HepG2 (cell line): ENCODE measurements around the gene PRKCZ. TPM values are rescaled to one million over a fixed set of nuclear protein-coding genes. Genes with fewer than 3 reads are reported as not detected.
A peak's percentile ranks its signal among the peaks of the same experiment; 100 is the strongest.

Experiments
- ATAC-seq: fragments of 200-7000 bp; cut with Tn5 transposase; 3 replicates; pipeline ENCODE4 v1.9.1; 2020; ENCODE audit warnings: mild to moderate bottlenecking, moderate library complexity
- BruUV-seq: library from RNA; stranded (reverse); fragments of 400-500 nt; replicated peaks from 2 replicates; lab custom pipeline; 2021; lab: Mats Ljungman, UMichigan
- CTCF ChIA-PET: fragments of 300-600 bp; formaldehyde crosslinking; extraction: SDS; loops from one replicate; lab custom pipeline; 2021; ENCODE audit warnings: low total read pairs, inconsistent platforms, low intra/inter-chr PET ratio; lab: Yijun Ruan, JAX
- POLR2A ChIA-PET: fragments of 350-600 bp; sonication (Branson Sonifier 250); formaldehyde crosslinking; loops from one replicate; lab custom pipeline; 2020; ENCODE audit warnings: antibody characterized with exemption, inconsistent platforms; lab: Yijun Ruan, JAX
- DNase-seq: peaks from one replicate; pipeline ENCODE4 v3.0.0-alpha.2; 2015; ENCODE audit warnings: low spot score
- FAIRE-seq: peaks from 3 replicates; lab custom pipeline; 2011; peaks lifted over from hg19 to GRCh38; lab: Jason Lieb, UNC
- H2AFZ ChIP-seq: one replicate; pipeline ENCODE4 v1.6.1; 2011; ENCODE audit warnings: low read length, inconsistent platforms
- H3K27ac ChIP-seq: fragments of 300-600 bp; 3 replicates; pipeline ENCODE4 v1.8.0; 2011; ENCODE audit warnings: mixed run types, mild to moderate bottlenecking, mixed read lengths, low read length, inconsistent platforms; ENCODE audit not compliant: insufficient read depth; ENCODE audit errors: extremely low read length
- H3K27me3 ChIP-seq, 2 experiments: fragments of 200-600 bp in 1 of 2; 2 replicates in 1 of 2; 3 replicates in 1 of 2; pipeline versions ENCODE4 v1.6.0 to v1.8.0; 2011; ENCODE audit warnings: low read length in 2 of 2, mild to moderate bottlenecking in 2 of 2, moderate library complexity in 2 of 2, inconsistent platforms in 1 of 2; ENCODE audit not compliant: insufficient read depth in 2 of 2, control insufficient read depth in 1 of 2
- H3K36me3 ChIP-seq, 2 experiments: fragments of 200-600 bp in 1 of 2; replicated peaks in 1 of 2; 2 replicates in 1 of 2; 3 replicates in 1 of 2; pipeline versions ENCODE4 v1.5.1 to v1.8.0; 2011; ENCODE audit warnings: low read length in 2 of 2, inconsistent platforms in 1 of 2; ENCODE audit not compliant: insufficient read depth in 2 of 2, control insufficient read depth in 1 of 2
- H3K4me1 ChIP-seq: 2 replicates; pipeline ENCODE4 v1.5.1; 2012; ENCODE audit warnings: low read length, inconsistent platforms; ENCODE audit not compliant: insufficient read depth
- H3K4me2 ChIP-seq: 2 replicates; pipeline ENCODE4 v1.6.0; 2011; ENCODE audit warnings: low read depth, low read length, inconsistent platforms
- H3K4me3 ChIP-seq, 3 experiments: fragments of 200-600 bp in 1 of 3; sonication (generic), shearing (Covaris generic) in 1 of 3; replicated peaks in 1 of 3; 2 replicates each; pipeline ENCODE4 v1.5.1; 2011 to 2016; ENCODE audit warnings: low read length in 3 of 3, inconsistent platforms in 2 of 3, low read depth in 2 of 3, mild to moderate bottlenecking in 2 of 3, control low read depth in 1 of 3, mixed read lengths in 1 of 3; ENCODE audit not compliant: insufficient read depth in 1 of 3
- H3K79me2 ChIP-seq: one replicate; pipeline ENCODE4 v1.6.1; 2011; ENCODE audit warnings: low read length, inconsistent platforms; ENCODE audit not compliant: insufficient read depth
- H3K9ac ChIP-seq: 2 replicates; pipeline ENCODE4 v1.6.0; 2011; ENCODE audit warnings: mild to moderate bottlenecking, low read depth, low read length, inconsistent platforms; ENCODE audit not compliant: insufficient read depth
- H3K9me3 ChIP-seq: 2 replicates; pipeline ENCODE4 v1.5.1; 2012; ENCODE audit warnings: mild to moderate bottlenecking, low read length
- H4K20me1 ChIP-seq: 2 replicates; pipeline ENCODE4 v1.6.0; 2011; ENCODE audit warnings: inconsistent platforms, mild to moderate bottlenecking, low read length, moderate library complexity; ENCODE audit not compliant: insufficient read depth
- BHLHE40 ChIP-seq: IDR thresholded peaks from 2 replicates; pipeline ENCODE4 v1.6.1; 2011; ENCODE audit warnings: low read length, improper control_type of control experiment
- FOSL2 ChIP-seq: sonication (generic); formaldehyde crosslinking; IDR thresholded peaks from 2 replicates; pipeline ENCODE4 v1.4.0; 2020; ENCODE audit warnings: missing genetic modification reagents
- HDAC1 ChIP-seq: sonication (generic); formaldehyde crosslinking; IDR thresholded peaks from 2 replicates; pipeline ENCODE4 v1.5.1; 2020; ENCODE audit warnings: mild to moderate bottlenecking, missing genetic modification reagents
- RNF2 ChIP-seq: fragments of 450-650 bp; conservative IDR thresholded peaks from 2 replicates; pipeline ENCODE4 v1.6.1; 2016; ENCODE audit warnings: low read depth
- TCF7 ChIP-seq: sonication (generic); IDR thresholded peaks from 2 replicates; pipeline ENCODE4 v1.6.1; 2016; ENCODE audit warnings: antibody characterized with exemption, low read depth
- TCF7L2 ChIP-seq: IDR thresholded peaks from 2 replicates; pipeline ENCODE4 v1.6.1; 2011; ENCODE audit warnings: mild to moderate bottlenecking, low read depth, low read length, moderate library complexity
- ZBTB40 ChIP-seq, 2 experiments: fragments of 450-650 bp in 1 of 2; sonication (generic) in 1 of 2; formaldehyde crosslinking in 1 of 2; IDR thresholded peaks; 2 replicates each; pipeline versions ENCODE4 v1.6.1 to v1.8.0; 2016 to 2022; ENCODE audit warnings: antibody characterized with exemption in 1 of 2, mild to moderate bottlenecking in 1 of 2, missing genetic modification reagents in 1 of 2
- WGBS: methylation state at CpG from one replicate; pipeline ENCODE4 v1.1.6; 2017; ENCODE audit warnings: low lambda C conversion rate; 5-methylcytosine and 5-hydroxymethylcytosine counted together
- in situ Hi-C: cut with HindIII; loops from 2 replicates; pipeline ENCODE4 v1.10.0; 2017; ENCODE audit warnings: low pct_unique_long_range_greater_than_20kb; ENCODE audit not compliant: extremely low pct_ligation_motif_present
- intact Hi-C: fragments of 100-400 bp; cut with micrococcal nuclease; formaldehyde crosslinking; loops from one replicate; pipeline ENCODE4 v1.10.0; 2022; ENCODE audit not compliant: unreplicated experiment
- polyA plus RNA-seq, 8 experiments: library from polyadenylated mRNA; depleted of rRNA in 3 of 8; stranded (reverse) in 7 of 8; unstranded in 1 of 8; fragments of >200 nt; fragmentation: Illumina TruSeq in 4 of 8; extraction: Trizol in 4 of 8; gene quantifications; 2 replicates each; pipeline versions ENCODE4 v1.2.1 to v1.2.3, GENCODE V29; 2011 to 2016; ENCODE audit warnings: low read depth in 4 of 8, missing spikeins in 1 of 8, mixed read lengths in 1 of 8; ENCODE audit not compliant: insufficient read depth in 1 of 8
- total RNA-seq, 5 experiments: library from RNA; depleted of rRNA; stranded (reverse); fragments of >200 nt; fragmentation: Illumina TruSeq; extraction: Trizol; gene quantifications; 2 replicates each; pipeline ENCODE4 v1.2.3, GENCODE V29; 2016; ENCODE audit warnings: low read depth in 1 of 5
- TF ChIP-seq, protein P1 (sequence below): sonication (generic); formaldehyde crosslinking; IDR thresholded peaks from 2 replicates; pipeline ENCODE4 v1.5.0; 2020; ENCODE audit warnings: mild to moderate bottlenecking, missing genetic modification reagents, borderline replicate concordance
- TF ChIP-seq, protein P2 (sequence below): sonication (generic); formaldehyde crosslinking; IDR thresholded peaks from 2 replicates; pipeline ENCODE4 v1.4.0; 2020; ENCODE audit warnings: missing genetic modification reagents

The PRKCZ gene
- total and polyA plus RNA-seq, 2 of the 13 experiments (the other 11 are each of a cell fraction or from before 2014, with no cell fraction given), result 34.7 to 85.2 TPM

- H3K79me2 ChIP-seq, result no peaks in the 10 kb centered on the region
- ChIA-PET CTCF (no interaction called here), POLR2A (no interaction called here)
- BruUV-seq, result no TSS peak
- H3K4me3 ChIP-seq, result peak within 1 kb of the TSS in 1 of 3 experiments; percentile 29; a peak in 1 of 6 replicates
- in situ Hi-C loops (no loop called here), intact Hi-C loops (no loop called here)
- H3K27ac ChIP-seq, result no peak within 1 kb of the TSS
- H3K36me3 ChIP-seq, result no peaks in the 10 kb centered on the region
- peak; percentile 87 for ATAC-seq
- H3K4me1 ChIP-seq, result 0 out of 2 replicates have a peak, but pooled peaks cover 6% of the 10 kb centered on the region
- H3K4me2 ChIP-seq, result peak within 1 kb of the TSS; percentile 51
- H4K20me1 ChIP-seq, result no peaks in the 10 kb centered on the region
- 14% methylated on average over 21 of the region's 49 CpGs for WGBS
- H3K9ac ChIP-seq, result no peak within 1 kb of the TSS
- peak; percentile 34 for DNase-seq
- no peaks in the 10 kb centered on the region for H3K9me3 ChIP-seq
- no peak within 1 kb of the TSS for H2AFZ ChIP-seq
- no peak for FAIRE-seq
- H3K27me3 ChIP-seq, result peaks cover 3 to 55% of the 10 kb centered on the region in 2 experiments; a peak in 4 of 5 replicates
- TF ChIP-seq BHLHE40 (peak; percentile 94), TCF7L2 (no peak), TCF7 (no peak), FOSL2 (CRISPR knock-in tag) (no peak), HDAC1 (CRISPR knock-in tag) (peak; percentile 41), RNF2 (no peak), ZBTB40 (IDR thresholded peaks at IDR 0.05) (no peak), ZBTB40 (CRISPR knock-in tag; IDR thresholded peaks at IDR 0.05) (peak; percentile 26; the same call in 1 of the 2 replicates)
- TF ChIP-seq, protein P1, sequence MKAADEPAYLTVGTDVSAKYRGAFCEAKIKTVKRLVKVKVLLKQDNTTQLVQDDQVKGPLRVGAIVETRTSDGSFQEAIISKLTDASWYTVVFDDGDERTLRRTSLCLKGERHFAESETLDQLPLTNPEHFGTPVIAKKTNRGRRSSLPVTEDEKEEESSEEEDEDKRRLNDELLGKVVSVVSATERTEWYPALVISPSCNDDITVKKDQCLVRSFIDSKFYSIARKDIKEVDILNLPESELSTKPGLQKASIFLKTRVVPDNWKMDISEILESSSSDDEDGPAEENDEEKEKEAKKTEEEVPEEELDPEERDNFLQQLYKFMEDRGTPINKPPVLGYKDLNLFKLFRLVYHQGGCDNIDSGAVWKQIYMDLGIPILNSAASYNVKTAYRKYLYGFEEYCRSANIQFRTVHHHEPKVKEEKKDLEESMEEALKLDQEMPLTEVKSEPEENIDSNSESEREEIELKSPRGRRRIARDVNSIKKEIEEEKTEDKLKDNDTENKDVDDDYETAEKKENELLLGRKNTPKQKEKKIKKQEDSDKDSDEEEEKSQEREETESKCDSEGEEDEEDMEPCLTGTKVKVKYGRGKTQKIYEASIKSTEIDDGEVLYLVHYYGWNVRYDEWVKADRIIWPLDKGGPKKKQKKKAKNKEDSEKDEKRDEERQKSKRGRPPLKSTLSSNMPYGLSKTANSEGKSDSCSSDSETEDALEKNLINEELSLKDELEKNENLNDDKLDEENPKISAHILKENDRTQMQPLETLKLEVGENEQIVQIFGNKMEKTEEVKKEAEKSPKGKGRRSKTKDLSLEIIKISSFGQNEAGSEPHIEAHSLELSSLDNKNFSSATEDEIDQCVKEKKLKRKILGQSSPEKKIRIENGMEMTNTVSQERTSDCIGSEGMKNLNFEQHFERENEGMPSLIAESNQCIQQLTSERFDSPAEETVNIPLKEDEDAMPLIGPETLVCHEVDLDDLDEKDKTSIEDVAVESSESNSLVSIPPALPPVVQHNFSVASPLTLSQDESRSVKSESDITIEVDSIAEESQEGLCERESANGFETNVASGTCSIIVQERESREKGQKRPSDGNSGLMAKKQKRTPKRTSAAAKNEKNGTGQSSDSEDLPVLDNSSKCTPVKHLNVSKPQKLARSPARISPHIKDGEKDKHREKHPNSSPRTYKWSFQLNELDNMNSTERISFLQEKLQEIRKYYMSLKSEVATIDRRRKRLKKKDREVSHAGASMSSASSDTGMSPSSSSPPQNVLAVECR (CRISPR knock-in tag), result peak; percentile 64; the same call in 1 of the 2 replicates
- TF ChIP-seq, protein P2, sequence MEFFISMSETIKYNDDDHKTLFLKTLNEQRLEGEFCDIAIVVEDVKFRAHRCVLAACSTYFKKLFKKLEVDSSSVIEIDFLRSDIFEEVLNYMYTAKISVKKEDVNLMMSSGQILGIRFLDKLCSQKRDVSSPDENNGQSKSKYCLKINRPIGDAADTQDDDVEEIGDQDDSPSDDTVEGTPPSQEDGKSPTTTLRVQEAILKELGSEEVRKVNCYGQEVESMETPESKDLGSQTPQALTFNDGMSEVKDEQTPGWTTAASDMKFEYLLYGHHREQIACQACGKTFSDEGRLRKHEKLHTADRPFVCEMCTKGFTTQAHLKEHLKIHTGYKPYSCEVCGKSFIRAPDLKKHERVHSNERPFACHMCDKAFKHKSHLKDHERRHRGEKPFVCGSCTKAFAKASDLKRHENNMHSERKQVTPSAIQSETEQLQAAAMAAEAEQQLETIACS (CRISPR knock-in tag), result no peak
Measured at GRCh38 chr1:2003541-2004131, 46.6 kb upstream of the PRKCZ start, which contains the start of gene CFAP74. TSS of gene CFAP74 (minus strand) at chr1:2003786. CDS start at chr1:1990956, 12,830 bp downstream.
